HG02870 (cell line): Measurements from ENCODE around the gene ZNF831.

Experiments used
- ATAC-seq: cut with Tn5 transposase; IDR thresholded peaks from one replicate; pipeline ENCODE4 v1.9.1; 2021; ENCODE audit warnings: mild to moderate bottlenecking, moderate library complexity; ENCODE audit not compliant: unreplicated experiment

The ZNF831 gene

DNA sequence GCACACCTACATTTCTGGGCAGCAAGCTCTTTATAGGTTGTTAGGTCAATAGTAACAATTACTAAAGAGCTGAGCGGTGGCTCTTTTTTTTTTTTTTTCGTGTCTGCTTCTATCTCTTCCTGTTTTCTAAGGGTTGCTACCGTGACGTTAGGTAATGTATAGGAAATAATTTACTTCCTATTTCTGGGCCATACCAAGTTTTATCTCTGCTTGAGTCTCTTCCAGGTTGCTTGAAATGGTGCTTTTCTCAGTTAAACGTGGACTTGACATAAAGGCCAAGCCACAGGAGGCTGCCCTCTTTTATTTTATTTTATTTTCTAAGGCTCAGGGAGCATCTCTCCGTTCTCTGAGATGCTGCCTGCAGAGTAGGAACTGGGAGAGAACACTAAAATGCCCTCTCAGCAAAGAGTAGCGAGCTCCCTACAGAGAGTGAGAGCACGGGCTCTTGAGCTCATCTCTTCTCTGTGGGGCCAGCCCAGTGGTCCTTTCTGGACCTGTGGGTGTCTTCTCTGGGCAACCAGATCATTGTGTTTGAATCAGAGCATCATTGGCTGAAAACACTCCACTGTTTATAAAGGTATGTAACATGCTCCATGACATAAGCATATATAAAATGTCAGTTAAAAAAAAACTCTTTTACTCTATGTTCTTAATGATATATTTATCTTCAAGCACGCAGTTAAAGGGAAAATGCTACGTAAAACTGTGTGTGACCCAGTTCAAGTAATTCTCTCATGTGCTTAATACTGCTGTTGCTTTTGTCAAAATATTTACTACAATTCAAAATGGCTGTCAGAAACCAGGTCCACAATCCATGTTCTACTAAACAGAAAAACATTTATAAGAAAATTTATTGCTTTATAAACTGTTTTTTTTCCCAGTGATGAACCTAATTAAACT, at the start of gene ZNF831:
Gene ZNF831 (plus strand): TSS at position 191 of the 900 bp plus-strand sequence. CDS start 27,199 bp downstream, outside the sequence.
- ATAC-seq: peak; percentile 59

DNA sequence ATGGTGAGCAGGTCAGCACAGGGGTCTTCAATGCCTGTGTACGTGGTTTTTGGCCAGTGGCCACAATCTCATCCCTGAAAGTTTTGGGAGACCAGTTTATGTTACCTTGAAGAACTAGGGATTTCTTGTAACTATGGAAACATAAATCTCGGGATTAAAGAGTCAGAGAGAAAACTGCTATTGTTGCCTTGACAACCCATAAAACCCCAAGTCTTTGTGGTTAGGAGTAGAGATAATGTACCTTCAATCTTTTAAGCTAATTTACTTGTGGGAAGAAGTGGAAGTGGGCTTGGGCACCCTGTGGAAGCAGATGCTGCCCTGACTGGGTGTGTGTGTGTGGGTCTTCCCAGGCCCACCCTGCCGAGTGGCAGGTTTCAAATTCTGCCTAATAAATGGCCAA, 46.1 kb upstream of the ZNF831 start:
- ATAC-seq: no peak

DNA sequence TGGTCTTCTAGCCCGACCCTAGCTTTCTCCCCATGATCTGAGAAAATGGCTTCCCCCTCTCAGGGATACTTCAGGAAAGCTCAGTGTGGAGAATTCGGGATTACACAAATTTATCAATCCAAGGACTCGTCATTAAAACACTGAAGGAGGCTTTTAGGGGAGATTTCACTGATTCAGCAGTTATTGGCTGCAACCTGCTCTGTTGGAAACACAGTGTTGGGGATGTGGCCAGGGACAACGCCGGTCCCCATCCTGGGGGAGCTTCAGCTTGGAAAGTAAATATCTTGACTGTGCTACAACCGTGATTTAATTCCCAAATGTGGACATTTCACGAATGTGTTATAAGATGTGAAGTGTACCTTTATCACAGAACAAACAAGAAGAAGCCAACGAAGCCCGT, 44.8 kb upstream of the ZNF831 start:
- ATAC-seq: no peak

DNA sequence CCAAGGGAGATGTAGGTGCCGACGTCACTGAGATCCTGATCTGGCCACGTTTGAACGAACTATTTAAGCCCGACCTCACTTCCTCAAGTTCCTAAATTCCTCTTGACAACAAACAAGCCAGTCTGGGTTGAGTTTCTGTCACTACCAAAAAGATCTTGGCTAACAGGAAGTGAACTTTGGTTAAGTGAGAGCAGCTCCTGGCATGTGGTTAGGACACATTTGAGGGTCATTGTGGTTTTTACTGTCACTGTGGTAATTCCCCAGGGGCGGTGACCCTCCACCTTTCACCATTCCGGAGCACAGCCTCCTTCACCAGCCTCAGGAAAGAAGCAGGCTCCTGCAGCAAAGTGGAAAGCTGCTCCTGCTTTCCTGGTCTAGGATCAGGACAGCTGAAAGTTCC, 43.1 kb upstream of the ZNF831 start:
- ATAC-seq: no peak

DNA sequence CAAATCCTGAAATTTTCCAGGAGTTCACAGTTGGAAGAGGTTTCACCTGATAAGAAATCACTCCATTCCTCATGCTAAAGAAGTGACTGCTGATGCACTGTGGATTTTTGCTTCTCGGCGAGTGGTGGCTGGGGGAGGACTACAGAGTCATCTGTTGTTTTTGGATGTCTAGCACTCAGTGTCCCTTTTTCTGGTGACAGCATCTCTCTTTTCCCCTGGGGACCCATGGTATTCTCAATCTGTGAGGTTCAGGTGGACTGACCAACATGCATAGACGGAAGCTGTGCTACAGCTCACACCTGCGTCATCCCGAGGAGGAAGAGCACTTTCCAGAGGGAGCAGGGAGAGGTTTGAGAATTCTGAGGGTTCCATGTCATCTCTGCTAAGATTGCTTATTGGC, 42.7 kb upstream of the ZNF831 start:
- no peak for ATAC-seq

DNA sequence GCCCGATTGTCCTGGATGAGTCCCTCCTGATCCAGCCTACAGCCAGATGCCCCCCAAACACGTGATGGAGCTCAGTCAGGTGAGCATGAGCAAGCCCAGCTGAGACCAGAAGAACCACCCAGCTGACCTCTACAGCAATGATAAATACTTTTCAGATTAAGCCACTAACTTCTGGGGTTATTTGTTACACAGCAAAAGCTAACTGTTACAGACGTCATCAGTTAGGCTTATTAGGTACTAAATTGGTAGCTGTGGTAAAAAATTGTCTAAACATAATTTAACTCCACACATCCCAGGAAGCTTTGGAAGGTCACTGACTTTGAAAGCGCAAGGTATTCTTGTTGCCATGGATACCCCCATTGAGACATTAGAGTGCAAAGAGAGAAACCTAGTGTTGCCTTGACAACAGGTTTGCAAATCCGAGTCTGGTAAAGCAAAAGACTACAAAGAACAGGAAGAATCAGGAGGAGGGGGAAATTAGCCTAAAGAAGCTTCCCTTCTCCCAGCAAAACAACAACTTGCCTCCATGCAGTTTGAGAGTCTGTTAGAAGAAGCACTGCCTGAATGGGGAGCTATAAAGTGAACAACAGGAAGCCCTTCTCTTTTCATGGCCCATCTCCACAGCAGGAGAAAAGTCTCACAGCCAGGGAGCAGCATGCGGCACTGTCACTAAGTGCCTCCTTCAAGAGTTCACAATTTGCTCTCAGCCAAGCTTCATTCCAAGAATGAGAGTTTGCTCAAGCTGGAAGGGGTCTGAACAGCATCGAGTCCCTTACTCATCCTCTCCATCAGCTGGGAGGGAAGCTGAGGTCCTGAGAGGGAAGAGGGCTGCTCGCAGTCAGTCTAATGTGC, 41.7 kb upstream of the ZNF831 start:
- no peak for ATAC-seq

DNA sequence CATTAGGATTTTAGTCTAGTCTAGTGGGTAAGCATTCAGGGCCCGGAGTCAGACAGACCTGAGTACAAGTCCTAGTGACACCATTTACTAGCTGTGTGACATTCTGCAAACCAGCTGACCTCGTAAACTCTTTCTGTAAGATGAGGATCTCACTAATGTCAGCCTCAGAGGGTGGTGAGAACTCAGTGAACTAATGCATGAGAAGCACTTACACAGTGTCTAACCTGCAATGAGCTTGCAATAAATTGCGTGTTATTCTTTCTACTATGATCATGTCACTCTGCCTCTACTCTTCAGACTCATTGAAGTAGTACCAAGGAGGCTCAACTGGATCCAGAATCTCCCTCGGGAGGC, 41.1 kb upstream of the ZNF831 start:
- ATAC-seq: no peak

DNA sequence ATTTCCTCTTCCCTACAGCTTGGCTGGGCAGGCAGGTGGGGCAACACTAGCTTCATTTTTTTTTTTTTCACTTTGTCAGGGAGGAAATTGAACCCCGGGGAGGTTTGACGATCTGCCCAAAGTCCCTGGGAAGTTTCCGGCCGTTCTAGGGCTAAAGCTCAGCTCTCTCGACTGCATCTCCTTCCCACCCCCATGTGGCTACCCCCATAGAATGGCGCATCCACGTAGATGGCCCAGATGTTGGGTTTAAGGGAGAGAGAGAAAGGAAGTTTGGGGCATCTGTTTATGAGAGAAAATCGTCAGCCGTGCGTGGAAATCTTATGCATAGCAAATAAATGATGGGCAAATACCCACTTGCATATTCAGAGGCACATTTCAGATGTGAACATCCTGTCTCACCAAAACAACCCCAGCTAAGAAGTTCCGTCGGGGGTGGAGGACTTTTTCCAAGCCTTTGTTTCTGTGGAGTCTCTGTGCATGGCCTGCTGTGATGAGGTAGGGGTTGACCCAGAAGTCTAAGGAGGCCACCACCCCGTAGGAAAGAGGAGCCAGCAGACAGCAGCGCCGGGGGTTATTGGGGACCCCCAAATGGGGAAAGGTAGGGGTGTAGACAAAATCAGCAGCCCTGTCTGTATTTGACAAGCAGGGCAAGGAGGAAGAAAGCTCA, 40.5 kb upstream of the ZNF831 start:
- no peak for ATAC-seq

DNA sequence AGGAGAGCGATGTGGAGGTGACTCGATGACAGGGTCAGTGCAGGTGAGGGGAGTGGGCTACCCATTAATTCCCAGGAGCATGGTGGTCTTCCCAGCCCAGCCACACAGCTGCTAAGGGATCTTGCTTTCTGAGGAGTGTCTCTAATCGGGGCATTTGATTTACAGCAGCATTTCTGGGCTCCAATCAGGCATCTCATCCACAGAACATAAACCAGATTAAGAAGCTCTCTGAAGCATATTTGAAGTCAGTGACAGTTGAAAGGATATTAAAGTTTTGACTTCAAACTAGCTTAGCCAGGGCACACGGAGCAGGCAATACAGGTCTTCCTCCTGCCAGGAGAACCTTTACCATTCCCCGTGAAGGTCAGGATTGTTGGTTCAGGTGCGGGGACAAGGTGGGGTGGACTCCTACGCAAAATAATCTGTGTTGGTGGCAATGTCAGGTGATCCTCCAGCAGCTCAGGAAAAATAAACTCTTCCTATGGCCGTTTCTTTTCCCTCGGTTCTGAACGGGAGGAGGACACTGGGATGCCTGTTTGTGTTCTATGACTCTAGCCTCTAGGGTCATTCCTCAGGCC, 39.9 kb upstream of the ZNF831 start:
- no peak for ATAC-seq

DNA sequence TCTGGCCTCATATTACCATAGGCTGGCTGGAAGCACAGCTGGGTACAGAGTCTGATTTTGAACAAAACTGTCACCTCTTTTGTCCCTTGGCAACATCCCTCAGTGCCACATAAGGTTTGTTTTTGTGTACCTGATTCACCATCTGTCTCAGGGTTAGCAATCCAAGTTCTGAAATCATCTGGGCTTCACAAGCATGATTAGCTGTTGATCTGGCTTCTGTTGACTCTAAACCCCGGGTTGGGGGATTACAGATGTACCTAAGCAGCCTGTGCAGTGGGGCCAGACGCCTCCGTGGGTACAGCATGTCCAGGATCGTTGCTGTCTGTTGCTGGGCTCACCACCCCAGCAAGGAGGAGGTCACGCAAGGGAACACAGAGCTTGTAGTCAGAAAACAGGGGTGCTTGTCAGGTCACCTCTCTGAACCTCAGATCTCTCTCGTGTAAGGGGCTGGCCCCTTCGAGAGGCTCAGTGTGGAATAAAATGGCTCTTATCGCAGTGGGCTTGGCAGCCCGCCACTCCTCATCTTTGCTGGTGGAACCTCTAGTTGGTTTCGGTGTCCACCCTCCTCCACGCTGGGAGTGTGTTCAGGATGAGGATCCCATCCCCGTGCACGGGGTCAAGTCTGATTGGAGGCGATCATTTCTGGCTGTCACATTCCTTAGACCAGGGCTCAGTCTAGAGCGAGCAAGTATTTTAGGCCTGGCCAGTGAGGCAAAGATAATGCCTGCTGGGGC, 39.2 kb upstream of the ZNF831 start:
- ATAC-seq: no peak

DNA sequence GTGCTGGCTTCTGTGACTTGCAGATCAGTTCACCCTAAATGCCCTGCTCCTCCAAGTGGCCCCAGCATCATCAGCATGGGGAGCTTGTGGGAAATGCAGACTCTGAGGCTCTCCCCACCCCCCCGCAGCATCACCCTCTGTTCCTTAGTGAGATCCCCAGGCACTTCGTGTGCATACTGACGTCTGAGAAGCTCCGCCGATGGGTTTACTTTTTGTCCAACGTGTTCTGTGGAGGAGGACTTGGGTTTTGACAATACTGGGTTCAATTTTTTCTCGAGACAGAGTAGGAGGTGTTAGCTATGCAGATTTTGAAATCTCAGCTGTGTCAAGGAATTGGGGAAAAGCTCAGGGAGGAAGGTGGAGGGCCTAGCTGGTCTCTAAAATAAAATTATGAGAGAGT, 38.3 kb upstream of the ZNF831 start:
- ATAC-seq: no peak

DNA sequence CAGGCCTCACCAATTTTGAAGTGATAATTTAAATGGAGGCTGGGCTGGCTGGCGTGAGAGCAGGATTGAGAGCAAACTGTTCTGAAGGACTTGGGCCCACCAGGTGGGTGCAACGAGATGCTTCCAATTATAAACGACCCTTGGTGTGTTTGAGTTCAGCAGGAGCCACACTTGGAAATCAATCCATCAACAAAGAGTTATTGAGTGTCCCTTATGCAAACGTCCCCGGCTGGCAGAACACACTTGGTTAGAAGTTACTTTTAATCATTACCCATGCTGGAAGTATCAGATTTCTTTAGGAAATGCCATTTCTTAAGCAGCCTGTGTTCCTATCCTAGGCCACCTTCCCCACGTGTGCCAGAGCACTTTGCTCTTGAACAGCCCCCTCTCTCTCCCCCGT, 37.8 kb upstream of the ZNF831 start:
- ATAC-seq: no peak

DNA sequence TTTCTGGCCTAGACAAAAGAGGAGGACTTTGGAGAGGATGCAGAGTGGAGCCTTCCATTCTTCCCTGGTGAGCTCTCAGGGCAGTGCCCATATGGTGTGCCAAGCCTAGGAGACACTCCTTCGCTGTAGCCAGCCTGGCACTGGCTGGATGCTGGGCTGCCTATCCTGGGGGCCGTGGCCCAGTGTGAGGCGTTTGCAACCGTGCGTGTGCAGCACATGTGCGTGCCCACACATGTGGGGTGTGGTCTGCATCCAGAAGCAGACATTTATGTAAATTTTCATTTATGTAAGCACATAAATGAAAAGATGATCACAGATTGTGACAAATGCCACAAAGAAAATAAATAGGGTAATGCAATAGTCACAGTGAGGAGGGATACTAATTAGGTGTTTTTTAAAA, 35.8 kb upstream of the ZNF831 start:
- ATAC-seq: no peak

DNA sequence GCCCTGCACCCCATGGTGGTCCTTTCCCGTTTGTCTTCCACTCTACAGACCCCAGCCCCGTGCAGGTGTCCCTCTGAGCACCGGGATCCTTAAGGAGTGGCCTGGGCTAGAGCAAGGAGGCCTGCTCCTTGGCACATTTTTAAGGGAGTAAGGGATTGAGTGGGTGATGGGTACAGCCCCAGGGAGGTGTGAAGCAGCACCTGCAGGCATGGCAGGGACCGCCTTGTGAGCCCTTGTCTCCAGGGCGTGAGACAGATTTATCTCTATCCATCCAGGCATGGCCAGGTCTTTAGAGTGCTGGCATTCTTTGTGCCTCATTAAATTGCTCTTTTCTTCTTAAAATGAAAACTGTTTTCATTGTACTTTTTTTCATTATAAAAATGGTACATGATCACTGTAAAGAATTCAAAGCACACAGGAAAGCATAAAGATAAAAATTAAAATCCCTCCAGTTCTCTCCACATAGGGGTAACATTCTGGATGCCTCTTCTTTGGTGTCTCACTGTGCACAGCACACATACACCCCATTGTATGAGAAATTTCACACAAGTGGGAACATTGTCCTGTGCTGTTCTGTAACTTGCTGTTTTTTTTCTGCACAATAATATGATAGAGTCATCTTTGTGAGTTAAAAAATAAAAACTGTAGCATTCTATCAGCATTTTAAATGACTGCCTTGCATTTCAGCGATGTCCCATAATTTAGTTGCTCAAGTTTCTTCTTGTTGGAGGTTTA, 31.9 kb upstream of the ZNF831 start:
- ATAC-seq: no peak

DNA sequence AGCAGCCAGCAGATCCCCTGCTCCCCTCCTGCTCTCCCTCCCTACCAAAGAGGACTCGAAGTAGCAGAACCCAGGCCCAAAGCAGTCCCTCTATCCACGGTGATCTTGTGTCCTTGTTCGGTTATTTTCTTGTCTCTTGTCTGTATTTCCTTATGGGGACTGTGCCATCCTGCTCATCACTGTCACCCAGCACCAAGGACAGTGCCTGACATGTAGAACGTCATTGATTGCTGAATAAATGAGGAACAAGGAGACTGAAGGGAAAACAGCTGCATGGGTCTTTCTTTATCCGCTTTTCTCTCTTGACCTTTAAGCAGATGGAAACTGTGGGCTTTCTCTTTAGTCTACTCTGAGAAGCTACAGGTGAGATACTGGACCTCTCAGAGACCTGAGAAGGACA, 29.4 kb upstream of the ZNF831 start:
- no peak for ATAC-seq

DNA sequence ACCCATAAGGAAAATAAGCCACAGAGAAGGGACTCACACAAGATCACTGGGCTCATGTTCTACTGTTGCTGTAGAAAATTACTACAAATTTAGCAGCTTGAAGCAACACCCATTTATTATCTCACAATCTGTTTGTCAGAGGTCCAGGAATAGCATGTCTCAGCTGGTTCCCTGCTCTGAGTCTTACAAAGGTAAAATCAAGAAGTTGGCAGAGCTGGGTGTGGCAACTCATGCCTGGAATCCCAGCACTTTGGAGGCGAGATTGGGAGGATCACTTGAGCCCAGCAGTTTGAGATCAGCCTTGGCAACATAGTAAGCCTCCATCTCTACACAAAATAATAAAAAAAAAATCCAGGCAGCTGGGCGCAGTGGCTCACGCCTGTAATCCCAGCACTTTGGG, 28.5 kb upstream of the ZNF831 start:
- ATAC-seq: no peak

DNA sequence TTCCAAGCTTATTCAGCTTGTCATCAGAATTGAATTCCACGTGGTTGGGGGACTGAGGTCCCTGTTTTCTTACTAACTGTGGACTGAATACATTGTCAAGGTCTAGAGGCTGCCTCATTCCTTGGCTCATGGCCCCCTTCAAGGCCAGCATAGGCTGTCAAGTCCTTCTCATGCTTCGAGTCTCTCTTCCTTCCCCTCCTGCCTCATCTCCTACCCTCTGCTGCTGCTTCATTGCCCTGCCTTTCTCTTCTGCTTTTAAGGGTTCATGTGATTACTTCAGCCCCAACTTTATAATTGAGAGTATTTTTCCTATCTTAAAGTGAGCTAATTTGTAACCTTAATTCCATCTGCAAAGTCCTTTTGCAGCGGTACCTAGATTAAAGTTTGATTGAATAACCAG, 27.6 kb upstream of the ZNF831 start:
- ATAC-seq: no peak

DNA sequence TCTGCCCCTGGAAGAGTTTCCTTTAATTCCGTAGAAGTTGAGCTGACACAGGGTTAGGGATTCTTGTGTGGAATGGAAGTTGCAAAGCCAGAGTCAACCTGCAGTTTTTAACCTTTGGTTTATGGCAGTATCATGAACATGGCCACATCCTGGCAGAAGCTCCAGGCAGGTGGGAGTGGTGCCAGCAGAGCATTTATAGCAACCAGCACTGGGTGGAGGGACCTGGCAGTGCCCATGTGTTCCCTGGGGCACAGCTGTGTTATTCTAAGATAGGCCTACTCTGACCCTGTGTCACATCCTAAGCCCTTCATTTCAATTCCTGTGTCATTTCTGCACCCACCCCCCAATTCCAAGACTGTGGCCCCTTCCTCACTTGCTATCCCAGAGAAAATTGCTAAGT, 26.1 kb upstream of the ZNF831 start:
- no peak for ATAC-seq

DNA sequence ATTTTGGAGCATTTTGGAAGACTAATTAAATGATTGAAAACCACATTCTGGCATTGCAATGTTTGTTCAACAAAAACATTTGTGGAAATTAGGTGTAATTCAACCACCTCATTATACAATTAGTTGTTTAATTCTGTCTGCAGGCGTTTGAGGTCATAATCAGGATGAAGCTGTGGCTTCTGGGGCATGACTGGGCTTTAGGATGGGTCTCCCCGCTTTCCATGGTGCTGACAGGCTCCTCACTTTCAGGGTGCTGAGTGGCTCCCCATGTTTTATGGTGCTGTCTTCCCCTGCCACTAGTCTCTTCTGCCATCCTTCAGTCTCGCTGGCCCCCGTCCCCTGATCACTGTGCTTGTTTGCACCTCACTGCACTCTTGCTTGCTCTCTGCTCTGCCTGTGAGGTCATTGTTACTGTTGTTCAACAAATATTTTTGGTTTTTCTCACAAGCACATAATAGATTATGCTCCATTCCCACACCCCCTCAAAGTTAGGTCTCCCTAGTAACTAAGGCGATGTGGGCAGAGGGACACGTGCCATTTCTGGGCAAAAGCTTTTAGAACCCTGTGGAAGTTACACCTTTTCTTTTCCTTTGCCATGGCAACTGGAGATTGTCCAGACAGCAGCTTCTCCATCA, 25.4 kb upstream of the ZNF831 start:
- ATAC-seq: no peak
